Mesenchymal stem cell (in vitro differentiated cells and primary cell): ENCODE measurements around the gene PPP4R3A.

Source experiments
- DNase-seq: peaks from one replicate; pipeline ENCODE4 v3.0.0-alpha.2; 2013
- H2AFZ ChIP-seq: one replicate; pipeline ENCODE4 v1.6.1; 2013; ENCODE audit warnings: low read depth, mild to moderate bottlenecking, control low read depth, inconsistent platforms, low read length, moderate library complexity
- H2AK5ac ChIP-seq: 2 replicates; pipeline ENCODE4 v1.6.1; 2013; ENCODE audit warnings: low read length, moderate library complexity, mild to moderate bottlenecking, inconsistent platforms; ENCODE audit not compliant: severe bottlenecking
- H2BK120ac ChIP-seq: one replicate; pipeline ENCODE4 v1.6.1; 2013; ENCODE audit warnings: low read depth, mild to moderate bottlenecking, inconsistent platforms, low read length, moderate library complexity
- H2BK12ac ChIP-seq, 2 experiments: one replicate each; pipeline ENCODE4 v1.6.1; 2013; ENCODE audit warnings: inconsistent platforms in 2 of 2, low read length in 2 of 2, mild to moderate bottlenecking in 2 of 2, moderate library complexity in 2 of 2, control low read depth in 1 of 2
- H2BK15ac ChIP-seq: one replicate; pipeline ENCODE4 v1.6.1; 2013; ENCODE audit warnings: mild to moderate bottlenecking, low read depth, inconsistent platforms; ENCODE audit not compliant: poor library complexity, severe bottlenecking
- H2BK5ac ChIP-seq: 2 replicates; pipeline ENCODE4 v1.6.1; 2013; ENCODE audit warnings: low read depth, mild to moderate bottlenecking, low read length, control low read depth, inconsistent platforms; ENCODE audit not compliant: poor library complexity, severe bottlenecking
- H3K14ac ChIP-seq, 2 experiments: one replicate each; pipeline ENCODE4 v1.6.1; 2013; ENCODE audit warnings: inconsistent platforms in 2 of 2, low read length in 2 of 2, control low read depth in 1 of 2, mild to moderate bottlenecking in 1 of 2, moderate library complexity in 1 of 2
- H3K18ac ChIP-seq, 2 experiments: one replicate each; pipeline ENCODE4 v1.6.1; 2013; ENCODE audit warnings: inconsistent platforms in 2 of 2, low read length in 2 of 2, control low read depth in 1 of 2, low read depth in 1 of 2, mild to moderate bottlenecking in 1 of 2
- H3K23ac ChIP-seq, 2 experiments: one replicate each; pipeline ENCODE4 v1.6.1; 2013; ENCODE audit warnings: inconsistent platforms in 2 of 2, low read length in 2 of 2, mild to moderate bottlenecking in 2 of 2, moderate library complexity in 2 of 2, control low read depth in 1 of 2
- H3K27ac ChIP-seq: 2 replicates; pipeline ENCODE4 v1.5.1; 2013; ENCODE audit warnings: mild to moderate bottlenecking, moderate library complexity, low read length, control low read depth, inconsistent platforms; ENCODE audit not compliant: poor library complexity, severe bottlenecking
- H3K27me3 ChIP-seq, 2 experiments: 2 replicates each; pipeline versions ENCODE4 v1.6.1 to v1.7.0; 2013; ENCODE audit warnings: low read length in 2 of 2, mild to moderate bottlenecking in 2 of 2, moderate library complexity in 2 of 2, control low read depth in 1 of 2, inconsistent platforms in 1 of 2; ENCODE audit not compliant: control insufficient read depth in 1 of 2, insufficient read depth in 1 of 2
- H3K36me3 ChIP-seq, 2 experiments: 2 replicates each; pipeline versions ENCODE4 v1.6.1 to v1.7.0; 2013; ENCODE audit warnings: low read length in 2 of 2, control low read depth in 1 of 2, inconsistent platforms in 1 of 2, low read depth in 1 of 2, mild to moderate bottlenecking in 1 of 2; ENCODE audit not compliant: insufficient read depth in 2 of 2, control insufficient read depth in 1 of 2
- H3K4ac ChIP-seq, 2 experiments: one replicate each; pipeline ENCODE4 v1.6.1; 2013; ENCODE audit warnings: inconsistent platforms in 2 of 2, low read length in 2 of 2, mild to moderate bottlenecking in 2 of 2, moderate library complexity in 2 of 2, control low read depth in 1 of 2, low read depth in 1 of 2
- H3K4me1 ChIP-seq: 2 replicates; pipeline ENCODE4 v1.6.1; 2013; ENCODE audit warnings: low read depth, low read length, control low read depth; ENCODE audit not compliant: control insufficient read depth, insufficient read depth
- H3K4me2 ChIP-seq: 2 replicates; pipeline ENCODE4 v1.6.1; 2013; ENCODE audit warnings: low read length, mild to moderate bottlenecking, inconsistent platforms; ENCODE audit not compliant: poor library complexity, severe bottlenecking
- H3K4me3 ChIP-seq, 2 experiments: 2 replicates each; pipeline versions ENCODE4 v1.5.1 to v1.7.0; 2013; ENCODE audit warnings: low read length in 2 of 2, mild to moderate bottlenecking in 2 of 2, control low read depth in 1 of 2, low read depth in 1 of 2; ENCODE audit not compliant: insufficient read depth in 1 of 2
- H3K79me1 ChIP-seq: replicated peaks from 2 replicates; pipeline ENCODE4 v1.6.1; 2013; ENCODE audit warnings: mild to moderate bottlenecking, control low read depth, low read length, inconsistent platforms; ENCODE audit not compliant: poor library complexity, severe bottlenecking
- H3K9ac ChIP-seq: 2 replicates; pipeline ENCODE4 v1.7.0; 2013; ENCODE audit warnings: mild to moderate bottlenecking, low read length, moderate library complexity
- H3K9me3 ChIP-seq: 2 replicates; pipeline ENCODE4 v1.7.0; 2013; ENCODE audit warnings: mild to moderate bottlenecking, low read length; ENCODE audit not compliant: control insufficient read depth
- H4K8ac ChIP-seq: one replicate; pipeline ENCODE4 v1.6.1; 2013; ENCODE audit warnings: inconsistent platforms, mild to moderate bottlenecking, low read length, moderate library complexity
- H4K91ac ChIP-seq: one replicate; pipeline ENCODE4 v1.6.1; 2013; ENCODE audit warnings: mild to moderate bottlenecking, low read length, inconsistent platforms
- whole genome bisulfite sequencing: methylation state at CpG from one replicate; pipeline ENCODE4 v1.1.7; 2013; ENCODE audit warnings: mixed read lengths; 5-methylcytosine and 5-hydroxymethylcytosine counted together

PPP4R3A gene

GRCh38 chr14:91533623-91534022, 23.5 kb upstream of the PPP4R3A start:
- WGBS: no CpG with 5 or more reads among the region's 3 CpGs
- no peak overlapping the region for H3K9ac ChIP-seq
- H3K4me3 ChIP-seq: no peak overlapping the region
- no peak overlapping the region for H2BK12ac ChIP-seq
- no peak for DNase-seq
- H3K18ac ChIP-seq: no peak overlapping the region
- no peak overlapping the region for H4K8ac ChIP-seq
- H4K91ac ChIP-seq: no peak overlapping the region
- no peak overlapping the region for H3K23ac ChIP-seq
- no peak overlapping the region for H2BK15ac ChIP-seq
- H3K27ac ChIP-seq: no peak overlapping the region
- H3K79me1 ChIP-seq: no peaks in the 10 kb centered on the region
- no peaks in the 10 kb centered on the region for H3K4me1 ChIP-seq
- H2BK5ac ChIP-seq: no peak overlapping the region
- no peak overlapping the region for H2BK120ac ChIP-seq
- H3K9me3 ChIP-seq: no peaks in the 10 kb centered on the region
- no peak overlapping the region for H2AFZ ChIP-seq
- H3K4me2 ChIP-seq: no peak overlapping the region
- no peaks in the 10 kb centered on the region for H3K27me3 ChIP-seq
- H3K36me3 ChIP-seq: no peaks in the 10 kb centered on the region
- no peak overlapping the region for H3K14ac ChIP-seq
- H3K4ac ChIP-seq: no peak overlapping the region
- H2AK5ac ChIP-seq: no peak overlapping the region

DNA sequence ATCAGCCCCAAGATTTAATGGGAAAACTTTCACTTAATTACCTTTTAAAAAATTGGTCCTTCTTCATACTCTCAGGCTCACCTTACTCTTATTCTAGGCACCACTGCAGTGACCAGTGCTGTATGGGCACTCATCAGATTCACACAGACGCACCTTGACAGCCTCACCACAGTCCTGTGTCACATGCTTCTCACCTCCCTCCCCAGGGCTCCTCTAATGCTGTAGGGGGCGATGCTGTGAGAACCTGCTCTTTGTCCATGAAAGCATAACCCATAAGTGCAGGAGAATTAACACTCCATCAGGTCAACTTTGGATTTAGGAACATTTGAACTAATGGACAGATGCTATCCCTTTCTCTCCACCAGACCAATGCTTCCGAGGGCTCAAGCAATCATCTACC, 13.9 kb upstream of the PPP4R3A start:
- Histone ChIP-seq H3K23ac (no peak overlapping the region), H4K8ac (no peak overlapping the region), H3K36me3 (no peaks in the 10 kb centered on the region), H3K4me3 (no peak overlapping the region), H3K14ac (no peak overlapping the region), H3K9ac (no peak overlapping the region), H2BK15ac (no peak overlapping the region), H2BK120ac (no peak overlapping the region), H2AFZ (no peak overlapping the region), H3K4me2 (no peak overlapping the region), H2BK12ac (no peak overlapping the region), H4K91ac (no peak overlapping the region), H3K79me1 (no peaks in the 10 kb centered on the region), H2BK5ac (no peak overlapping the region), H3K18ac (no peak overlapping the region), H2AK5ac (no peak overlapping the region), H3K27ac (no peak overlapping the region), H3K27me3 (no peaks in the 10 kb centered on the region), H3K4me1 (no peaks in the 10 kb centered on the region), H3K4ac (no peak overlapping the region), H3K9me3 (no peaks in the 10 kb centered on the region)
- 65% methylated on average over 3 of the region's 3 CpGs for WGBS
- no peak for DNase-seq

DNA sequence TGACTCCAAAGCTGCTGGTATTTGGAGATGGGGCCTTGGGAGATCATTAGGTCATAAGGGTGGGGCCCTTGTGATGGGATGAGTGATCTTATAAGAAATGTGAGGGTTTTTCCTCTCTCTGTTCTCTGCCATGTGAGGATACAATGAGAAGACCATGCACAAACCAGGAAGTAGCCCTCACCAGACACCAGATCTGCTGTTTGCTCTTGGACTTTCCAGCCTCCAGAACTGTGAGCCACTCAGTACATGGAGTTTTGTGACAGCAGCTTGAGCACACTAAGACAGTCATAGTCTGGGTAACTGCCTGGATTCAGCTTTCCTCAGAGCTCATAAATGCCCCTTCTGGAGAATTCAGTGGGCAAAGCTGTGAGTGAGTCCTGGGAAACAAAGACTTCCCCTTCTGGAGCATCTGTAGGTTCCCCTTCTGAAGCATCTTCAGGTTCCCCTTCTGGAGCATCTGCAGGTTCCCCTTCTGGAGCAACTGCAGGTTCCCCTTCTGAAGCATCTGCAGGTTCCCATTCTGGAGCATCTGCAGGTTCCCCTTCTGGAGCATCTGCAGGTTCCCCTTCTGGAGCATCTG, 11.0 kb upstream of the PPP4R3A start:
- Histone ChIP-seq H3K18ac (no peak overlapping the region), H3K23ac (no peak overlapping the region), H2BK120ac (no peak overlapping the region), H3K36me3 (no peaks in the 10 kb centered on the region), H4K8ac (no peak overlapping the region), H2AK5ac (no peak overlapping the region), H3K9ac (no peak overlapping the region), H3K4me2 (no peak overlapping the region), H3K14ac (no peak overlapping the region), H3K79me1 (no peaks in the 10 kb centered on the region), H2AFZ (no peak overlapping the region), H3K4ac (no peak overlapping the region), H3K27me3 (no peaks in the 10 kb centered on the region), H3K4me3 (no peak overlapping the region), H3K27ac (no peak overlapping the region), H3K4me1 (no peaks in the 10 kb centered on the region), H2BK12ac (no peak overlapping the region), H2BK5ac (no peak overlapping the region), H2BK15ac (no peak overlapping the region), H4K91ac (no peak overlapping the region), H3K9me3 (no peaks in the 10 kb centered on the region)
- DNase-seq: no peak

DNA sequence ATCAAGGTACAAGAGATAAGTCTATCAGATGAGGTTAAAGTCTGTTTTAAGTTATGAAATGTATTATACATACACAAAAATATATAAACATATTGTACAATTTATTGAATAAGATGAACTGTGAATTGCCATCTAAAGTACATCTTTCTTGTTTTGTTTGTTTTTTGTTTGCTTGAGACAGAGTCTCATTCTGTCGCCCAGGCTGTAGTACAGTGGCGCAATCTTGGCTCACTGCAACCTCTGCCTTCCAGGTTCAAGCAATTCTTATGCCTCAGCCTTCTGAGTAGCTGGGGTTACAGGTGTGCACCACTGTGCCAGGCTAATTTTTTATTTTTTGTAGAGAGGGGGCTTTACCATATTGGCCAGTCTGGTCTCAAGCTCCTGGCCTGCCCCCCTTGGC, 10.0 kb upstream of the PPP4R3A start:
- Histone ChIP-seq H3K4ac (no peak overlapping the region), H2BK5ac (no peak overlapping the region), H2BK12ac (no peak overlapping the region), H3K4me3 (no peak overlapping the region), H3K9me3 (no peaks in the 10 kb centered on the region), H3K27me3 (no peaks in the 10 kb centered on the region), H3K36me3 (no peaks in the 10 kb centered on the region), H4K8ac (no peak overlapping the region), H2AFZ (no peak overlapping the region), H3K4me1 (no peaks in the 10 kb centered on the region), H3K18ac (no peak overlapping the region), H4K91ac (no peak overlapping the region), H2BK120ac (no peak overlapping the region), H3K27ac (no peak overlapping the region), H2BK15ac (no peak overlapping the region), H3K14ac (no peak overlapping the region), H3K9ac (no peak overlapping the region), H2AK5ac (no peak overlapping the region), H3K23ac (no peak overlapping the region), H3K4me2 (no peak overlapping the region), H3K79me1 (no peaks in the 10 kb centered on the region)
- DNase-seq: no peak
- 98% methylated on average over 2 of the region's 2 CpGs for whole genome bisulfite sequencing
